Measurements from ENCODE around the gene PPOX. TPM values are rescaled to one million over a fixed set of nuclear protein-coding genes. Genes with fewer than 3 reads are reported as not detected.

Gene PPOX
- total RNA-seq, 4 donors from 2014 or later, result 11.3 to 40.5 (median 21.6) TPM

DNA sequence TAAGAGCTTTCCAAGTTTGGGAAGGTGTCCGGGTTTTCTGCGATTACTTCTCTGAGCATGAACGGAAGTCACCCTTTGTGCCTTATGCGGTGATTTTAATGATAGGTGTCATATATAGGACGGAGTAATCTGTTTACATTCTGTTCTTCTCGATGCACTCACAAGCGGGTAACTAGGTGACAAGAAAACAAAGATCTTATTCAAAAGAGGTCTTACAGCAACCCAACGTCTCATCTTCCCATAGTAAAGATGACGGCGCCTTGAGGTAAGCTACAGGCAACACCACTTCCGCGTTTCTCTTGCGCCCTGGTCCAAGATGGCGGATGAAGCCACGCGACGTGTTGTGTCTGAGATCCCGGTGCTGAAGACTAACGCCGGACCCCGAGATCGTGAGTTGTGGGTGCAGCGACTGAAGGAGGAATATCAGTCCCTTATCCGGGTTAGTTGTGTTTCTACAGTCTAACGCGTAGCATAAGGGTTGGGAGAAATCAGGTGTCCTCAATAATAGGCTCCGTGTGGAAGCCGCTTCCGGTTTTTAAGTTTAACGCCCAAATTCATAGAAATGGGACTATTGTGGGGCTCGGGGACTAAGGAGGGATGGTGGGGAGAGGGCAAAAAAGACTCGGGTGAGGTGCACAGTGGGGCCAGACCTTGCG, 12.4 kb upstream of the PPOX start, which contains the start of gene UFC1:
Gene UFC1 (plus strand): TSS at position 297 of the 656 bp plus-strand sequence. CDS start 20 bp downstream, at position 317.
- Histone ChIP-seq H3K27me3 (no peaks in the 10 kb centered on the region), H3K4me3 (peak within 1 kb of the TSS; percentile 62 to 70), H3K36me3 (no peaks in the 10 kb centered on the region)

DNA sequence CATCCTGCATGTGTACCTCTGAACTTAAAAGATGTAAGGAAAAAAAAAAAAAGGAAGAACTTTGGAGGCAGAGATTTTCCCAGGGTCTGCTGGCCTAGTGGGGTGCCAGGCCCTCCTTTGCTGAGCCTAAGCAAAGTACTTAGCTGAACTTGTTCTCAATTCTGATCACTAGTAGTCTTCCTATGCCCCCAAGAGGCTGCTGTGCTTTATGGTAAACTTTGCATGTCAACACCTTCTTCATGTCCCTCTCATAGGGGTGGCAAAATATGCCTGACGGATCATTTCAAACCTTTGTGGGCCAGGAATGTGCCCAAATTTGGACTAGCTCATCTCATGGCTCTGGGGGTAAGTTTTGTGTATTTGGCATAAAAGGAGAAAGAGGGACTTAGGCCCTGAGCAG, 8.4 kb upstream of the PPOX start:
- Histone ChIP-seq H3K36me3 (no peaks in the 10 kb centered on the region), H3K27me3 (no peaks in the 10 kb centered on the region), H3K4me3 (no peak overlapping the region), H3K4me1 (peaks cover 0 to 4% of the 10 kb centered on the region in 2 donors), H3K27ac (no peak overlapping the region), H3K9me3 (no peaks in the 10 kb centered on the region)
- intact Hi-C loops (cut with DNase I; ENCODE audit: low total_unique reads), result no loop called here
- no peak for DNase-seq
- no peak for TF ChIP-seq POLR2A (IDR thresholded peaks at IDR 0.05)
- TF ChIP-seq, protein P1, sequence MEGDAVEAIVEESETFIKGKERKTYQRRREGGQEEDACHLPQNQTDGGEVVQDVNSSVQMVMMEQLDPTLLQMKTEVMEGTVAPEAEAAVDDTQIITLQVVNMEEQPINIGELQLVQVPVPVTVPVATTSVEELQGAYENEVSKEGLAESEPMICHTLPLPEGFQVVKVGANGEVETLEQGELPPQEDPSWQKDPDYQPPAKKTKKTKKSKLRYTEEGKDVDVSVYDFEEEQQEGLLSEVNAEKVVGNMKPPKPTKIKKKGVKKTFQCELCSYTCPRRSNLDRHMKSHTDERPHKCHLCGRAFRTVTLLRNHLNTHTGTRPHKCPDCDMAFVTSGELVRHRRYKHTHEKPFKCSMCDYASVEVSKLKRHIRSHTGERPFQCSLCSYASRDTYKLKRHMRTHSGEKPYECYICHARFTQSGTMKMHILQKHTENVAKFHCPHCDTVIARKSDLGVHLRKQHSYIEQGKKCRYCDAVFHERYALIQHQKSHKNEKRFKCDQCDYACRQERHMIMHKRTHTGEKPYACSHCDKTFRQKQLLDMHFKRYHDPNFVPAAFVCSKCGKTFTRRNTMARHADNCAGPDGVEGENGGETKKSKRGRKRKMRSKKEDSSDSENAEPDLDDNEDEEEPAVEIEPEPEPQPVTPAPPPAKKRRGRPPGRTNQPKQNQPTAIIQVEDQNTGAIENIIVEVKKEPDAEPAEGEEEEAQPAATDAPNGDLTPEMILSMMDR (IDR thresholded peaks at IDR 0.05), result no peak

More for the DNA sequence above, 12.4 kb upstream of the PPOX start, which contains the start of gene UFC1:
- peak; percentile 75 to 82 for DNase-seq
- peak within 1 kb of the TSS; percentile 91 for H3K27ac ChIP-seq
- intact Hi-C loops (cut with DNase I; ENCODE audit: low total_unique reads), result no loop called here
- TF ChIP-seq POLR2A (IDR thresholded peaks at IDR 0.05), result peak in 1 of 2 donors; percentile 31
- TF ChIP-seq, protein P1 (IDR thresholded peaks at IDR 0.05), result no peak
- no peaks in the 10 kb centered on the region for H3K9me3 ChIP-seq
- no peaks in the 10 kb centered on the region for H3K4me1 ChIP-seq

DNA sequence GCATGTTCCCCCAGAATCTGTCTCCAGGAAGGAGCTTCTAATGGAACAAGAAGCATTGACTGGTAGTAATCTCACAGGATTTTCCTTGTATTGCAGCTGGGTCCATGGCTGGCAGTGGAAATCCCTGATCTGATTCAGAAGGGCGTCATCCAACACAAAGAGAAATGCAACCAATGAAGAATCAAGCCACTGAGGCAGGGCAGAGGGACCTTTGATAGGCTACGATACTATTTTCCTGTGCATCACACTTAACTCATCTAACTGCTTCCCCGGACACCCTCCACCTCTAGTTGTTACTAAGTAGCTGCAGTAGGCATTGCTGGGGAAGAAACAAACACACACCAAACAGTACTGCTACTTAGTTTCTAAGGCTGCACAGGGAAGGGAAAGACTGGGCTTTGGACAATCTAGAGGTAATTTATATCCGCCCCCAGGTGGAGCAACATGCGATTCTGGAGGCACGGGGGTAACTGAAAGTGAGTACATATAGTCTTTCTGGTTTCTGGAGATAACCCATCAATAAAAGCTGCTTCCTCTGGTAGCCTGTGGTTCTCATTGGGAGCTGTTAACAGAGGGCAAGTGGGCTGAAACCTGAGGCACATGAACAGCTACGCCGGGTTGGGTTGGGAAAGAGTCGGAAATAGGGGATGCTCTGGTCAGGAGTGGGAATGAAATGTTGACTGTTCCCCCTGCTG, 7.8 kb upstream of the PPOX start:
- intact Hi-C loops (cut with DNase I; ENCODE audit: low total_unique reads), result no loop called here

DNA sequence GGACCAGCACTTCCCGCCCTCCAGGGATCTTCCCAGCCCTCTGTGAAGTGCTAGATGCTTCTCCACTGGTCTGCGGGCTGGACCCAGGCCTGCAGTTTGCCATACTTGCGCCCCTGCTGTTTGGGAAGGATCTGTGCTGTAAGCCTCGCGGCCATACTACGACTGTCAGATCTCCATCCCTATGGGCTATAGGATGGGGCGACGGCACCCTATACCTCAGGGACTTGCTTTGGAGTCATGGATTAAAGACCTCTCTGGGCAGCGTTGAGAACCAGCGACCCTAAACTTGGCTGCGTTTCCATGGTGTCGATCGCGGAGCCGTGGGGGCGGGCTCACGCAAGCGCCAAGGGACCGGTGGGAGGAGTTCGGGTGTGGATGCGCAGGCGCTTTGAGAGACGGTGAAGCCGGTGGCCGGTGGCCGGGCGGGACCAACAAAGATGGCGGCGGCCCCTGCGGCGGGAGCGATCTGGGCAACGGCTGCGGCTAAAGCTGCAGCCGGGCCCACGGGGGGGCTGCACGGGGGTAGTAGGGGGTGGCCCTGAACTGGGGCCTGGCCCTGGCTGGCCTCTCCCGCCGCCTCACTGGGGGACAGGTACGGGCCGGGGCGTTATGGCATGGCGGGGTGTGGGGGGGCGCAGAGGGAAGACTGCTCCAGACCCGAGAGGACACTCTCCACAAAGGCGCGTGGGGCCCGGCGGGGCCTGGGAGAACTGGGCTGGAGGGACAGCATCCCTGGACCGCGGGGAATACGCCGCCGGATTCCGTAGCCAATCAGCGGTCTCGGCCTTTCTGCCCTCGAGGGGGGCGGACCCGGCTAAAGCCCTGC, 6.9 kb upstream of the PPOX start, which contains the start of gene USP21:
Gene USP21 (plus strand): TSS at position 414 of the 826 bp plus-strand sequence. CDS start 1,141 bp downstream, outside the sequence.
- peak; percentile 92 to 94 for DNase-seq
- H3K4me3 ChIP-seq, result peak within 1 kb of the TSS; percentile 85 to 92
- peaks cover 0 to 4% of the 10 kb centered on the region in 2 donors for H3K4me1 ChIP-seq
- H3K27me3 ChIP-seq, result no peaks in the 10 kb centered on the region
- intact Hi-C loops (cut with DNase I; ENCODE audit: low total_unique reads), result no loop called here
- peak within 1 kb of the TSS; percentile 85 to 88 for H3K27ac ChIP-seq
- no peaks in the 10 kb centered on the region for H3K36me3 ChIP-seq
- no peaks in the 10 kb centered on the region for H3K9me3 ChIP-seq
- TF ChIP-seq, protein P1 (IDR thresholded peaks at IDR 0.05), result peak in 1 of 4 experiments; percentile 39
- peak in 1 of 2 donors; percentile 66 for TF ChIP-seq POLR2A (IDR thresholded peaks at IDR 0.05)

More for the DNA sequence above, 7.8 kb upstream of the PPOX start:
- no peak for DNase-seq
- Histone ChIP-seq H3K4me3 (peak overlapping the region in 1 of 2 donors; percentile 85), H3K9me3 (no peaks in the 10 kb centered on the region), H3K27me3 (no peaks in the 10 kb centered on the region), H3K36me3 (no peaks in the 10 kb centered on the region), H3K27ac (peak overlapping the region; percentile 85 to 88), H3K4me1 (peaks cover 0 to 4% of the 10 kb centered on the region in 2 donors)
- TF ChIP-seq, protein P1 (IDR thresholded peaks at IDR 0.05), result no peak
- TF ChIP-seq POLR2A (IDR thresholded peaks at IDR 0.05), result no peak
